IgD-negative memory B cell (primary cell): ENCODE measurements around the gene SNX8. TPM values are rescaled to one million over a fixed set of nuclear protein-coding genes. Genes with fewer than 3 reads are reported as not detected.

Experiments used
- H3K27ac Mint-ChIP-seq, 3 donors: one replicate each; pipeline ENCODE4 v1.8.0; 2020 to 2022; ENCODE audit warnings: mild to moderate bottlenecking in 3 of 3, mixed read lengths in 3 of 3, moderate library complexity in 1 of 3
- H3K27me3 Mint-ChIP-seq: one replicate; pipeline ENCODE4 v1.8.0; 2021; ENCODE audit warnings: mixed read lengths
- H3K36me3 Mint-ChIP-seq: one replicate; pipeline ENCODE4 v1.8.0; 2020; ENCODE audit warnings: mild to moderate bottlenecking, mixed read lengths
- H3K4me1 Mint-ChIP-seq, 3 donors: one replicate each; pipeline ENCODE4 v1.8.0; 2020 to 2022; ENCODE audit warnings: mixed read lengths in 3 of 3, mild to moderate bottlenecking in 1 of 3
- H3K4me3 Mint-ChIP-seq, 4 donors: one replicate each; pipeline ENCODE4 v1.8.0; 2020 to 2022; ENCODE audit warnings: mild to moderate bottlenecking in 4 of 4, mixed read lengths in 4 of 4, moderate library complexity in 3 of 4
- H3K9me3 Mint-ChIP-seq, 3 donors: one replicate each; pipeline ENCODE4 v1.8.0; 2020 to 2021; ENCODE audit warnings: mixed read lengths in 3 of 3, mild to moderate bottlenecking in 1 of 3
- polyA plus RNA-seq: library from polyadenylated mRNA; unstranded; fragments of 300-500 nt; fragmentation: Illumina TruSeq; gene quantifications from one replicate; pipeline ENCODE4 v1.2.3, GENCODE V29; 2021

The SNX8 gene
- polyA plus RNA-seq, 1 donor from 2014 or later, result 61.3 TPM

GRCh38 chr7:2243458-2243857, 70.8 kb downstream of the SNX8 start:
- peaks cover 10 to 22% (median 12%) of the 10 kb centered on the region in 3 donors for H3K4me1 Mint-ChIP-seq
- H3K27ac Mint-ChIP-seq, result peak overlapping the region in 1 of 3 donors; percentile 98
- H3K36me3 Mint-ChIP-seq, result no peaks in the 10 kb centered on the region
- no peaks in the 10 kb centered on the region for H3K9me3 Mint-ChIP-seq
- no peaks in the 10 kb centered on the region for H3K27me3 Mint-ChIP-seq
- peak overlapping the region; percentile 84 to 97 (median 92) for H3K4me3 Mint-ChIP-seq

DNA sequence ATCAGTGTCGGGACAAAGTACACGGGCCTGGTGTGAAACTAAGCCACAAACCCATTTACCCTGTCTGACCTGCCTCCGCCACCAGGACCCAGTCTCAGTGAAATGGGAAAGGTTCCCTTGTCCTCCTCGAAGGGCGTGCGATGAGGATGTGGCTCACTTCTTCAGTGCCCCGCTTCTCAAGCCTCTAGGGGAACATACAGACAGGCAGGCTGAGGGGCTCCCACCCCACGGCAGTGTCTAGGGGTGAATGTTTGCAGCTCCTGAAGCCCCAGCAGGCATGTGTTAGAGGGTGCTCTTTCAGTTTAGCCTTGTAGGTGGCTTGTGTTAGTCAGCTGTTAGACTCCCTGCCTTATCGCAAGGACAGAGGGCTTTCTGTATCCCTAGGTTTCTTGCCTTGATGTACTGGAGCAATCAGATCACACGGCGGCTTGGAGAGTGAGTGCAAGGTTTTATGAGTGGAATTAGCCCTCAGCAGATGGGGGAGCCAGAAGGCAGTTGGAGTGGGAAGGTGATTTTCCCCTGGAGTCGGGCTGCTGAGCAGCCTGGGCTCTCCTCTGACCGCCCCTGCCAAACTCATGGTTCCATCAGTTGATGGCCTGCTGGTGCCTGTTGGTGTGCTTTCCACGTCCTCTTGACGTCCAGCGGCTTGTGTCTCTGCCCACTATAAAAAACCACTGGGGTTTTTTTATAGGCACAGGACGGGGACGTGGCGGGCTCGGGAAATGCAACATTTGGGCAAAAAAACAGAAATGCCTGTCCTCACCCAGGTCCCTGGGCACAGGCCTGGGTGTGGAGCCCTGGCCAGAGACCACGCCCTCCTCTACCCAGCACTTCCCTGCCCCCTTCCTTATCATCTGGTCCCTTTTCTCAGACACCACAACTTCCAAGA, 71.5 kb downstream of the SNX8 start:
- H3K27ac Mint-ChIP-seq, result peak overlapping the region; percentile 92 to 98 (median 92)
- H3K36me3 Mint-ChIP-seq, result no peaks in the 10 kb centered on the region
- no peaks in the 10 kb centered on the region for H3K9me3 Mint-ChIP-seq
- H3K27me3 Mint-ChIP-seq, result no peaks in the 10 kb centered on the region
- H3K4me1 Mint-ChIP-seq, result peaks cover 8 to 22% (median 12%) of the 10 kb centered on the region in 3 donors
- H3K4me3 Mint-ChIP-seq, result peak overlapping the region; percentile 88 to 97 (median 96)

DNA sequence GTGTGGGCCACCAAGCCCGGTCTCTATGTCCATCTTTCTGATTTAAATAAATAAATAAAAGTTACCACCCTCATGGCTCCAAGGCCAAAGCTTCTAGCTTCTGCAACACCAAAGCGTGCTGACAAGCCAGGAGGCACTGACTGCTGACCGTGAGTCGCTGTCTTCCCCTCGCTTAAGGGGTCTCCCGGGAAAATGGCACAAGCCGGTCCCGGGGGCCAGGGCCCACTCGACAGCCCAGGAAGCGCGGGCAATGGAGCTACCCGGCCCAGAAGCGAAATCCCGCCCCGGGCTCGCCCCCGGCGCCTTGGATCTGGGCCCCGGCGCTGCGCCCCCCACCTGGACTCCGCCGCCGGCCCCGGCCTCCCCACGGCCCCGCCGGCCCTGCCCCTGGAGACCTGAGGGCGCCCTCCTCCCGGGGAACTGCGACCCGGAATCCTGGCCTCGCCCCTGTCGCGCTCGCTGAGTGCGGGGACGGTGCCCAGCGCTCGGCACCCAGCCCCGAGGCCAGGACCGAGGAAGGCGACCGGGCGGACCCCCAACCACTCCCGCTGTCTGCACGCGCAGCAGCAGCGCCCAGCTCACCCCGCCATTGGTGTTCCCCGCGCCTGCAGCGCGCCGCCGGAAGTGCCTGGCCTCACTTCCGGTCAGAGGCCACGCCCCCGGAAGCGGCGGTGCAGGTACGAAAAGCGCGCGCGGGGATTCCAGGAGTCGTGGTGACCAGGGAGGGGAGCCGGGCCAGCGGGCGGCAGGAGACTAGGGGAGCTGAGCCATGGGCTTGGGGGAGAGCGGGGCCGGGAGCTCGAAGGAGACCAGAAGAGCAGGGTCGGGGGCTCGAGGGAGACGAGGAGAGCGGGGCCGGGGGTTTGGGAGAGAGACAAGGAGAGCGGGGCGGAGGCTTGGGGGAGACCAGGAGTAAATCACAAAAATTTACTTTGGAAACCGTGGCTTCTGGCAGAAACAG, 72.4 kb downstream of the SNX8 start, which contains the start of the genes MRM2 and NUDT1:
TSS of gene MRM2 (minus strand) at position 626 of the 961 bp plus-strand sequence. CDS start at position 590, 36 bp downstream.
TSS of gene NUDT1 (plus strand) at position 647 of the 961 bp plus-strand sequence. CDS start 2,349 bp downstream, outside the sequence.
- H3K27me3 Mint-ChIP-seq, result no peaks in the 10 kb centered on the region
- H3K36me3 Mint-ChIP-seq, result peaks cover 2% of the 10 kb centered on the region
- peaks cover 14 to 28% (median 19%) of the 10 kb centered on the region in 3 donors for H3K4me1 Mint-ChIP-seq
- peak within 1 kb of the TSS; percentile 88 to 97 (median 96) for H3K4me3 Mint-ChIP-seq
- peaks cover 0 to 2% (median 0%) of the 10 kb centered on the region in 3 donors for H3K9me3 Mint-ChIP-seq
- peak within 1 kb of the TSS; percentile 92 to 98 (median 92) for H3K27ac Mint-ChIP-seq

DNA sequence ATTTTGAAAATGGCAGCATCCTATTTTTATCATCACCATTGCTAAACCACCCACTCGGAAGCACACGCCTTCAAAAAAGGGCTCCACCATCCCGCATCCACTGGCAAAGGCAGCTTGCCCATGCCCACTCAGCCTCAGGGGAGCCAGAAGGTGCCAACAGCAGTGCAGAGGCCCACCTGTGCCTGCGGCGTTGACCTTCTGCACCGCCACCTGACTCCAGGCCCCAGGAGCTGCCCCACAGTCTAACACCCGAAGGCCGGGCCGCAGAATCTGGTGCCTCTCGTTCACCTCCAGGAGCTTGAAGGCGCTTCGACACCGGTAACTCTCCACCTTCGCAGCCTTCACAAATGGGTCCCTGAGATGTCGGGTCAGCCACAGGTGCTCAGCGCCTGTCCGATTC, 75.0 kb downstream of the SNX8 start:
- Mint-ChIP-seq H3K4me1 (peaks cover 15 to 30% (median 19%) of the 10 kb centered on the region in 3 donors), H3K27me3 (no peaks in the 10 kb centered on the region), H3K27ac (peak overlapping the region in 1 of 3 donors; percentile 42), H3K36me3 (peaks cover 5% of the 10 kb centered on the region), H3K4me3 (peak overlapping the region in 1 of 4 donors; percentile 85), H3K9me3 (peaks cover 0 to 2% (median 0%) of the 10 kb centered on the region in 3 donors)

- H3K9me3 Mint-ChIP-seq, result peaks cover 0 to 2% (median 0%) of the 10 kb centered on the region in 3 donors
- H3K27me3 Mint-ChIP-seq, result no peaks in the 10 kb centered on the region
- H3K4me3 Mint-ChIP-seq, result peak overlapping the region; percentile 81 to 95 (median 87)
- peaks cover 12 to 31% (median 12%) of the 10 kb centered on the region in 3 donors for H3K4me1 Mint-ChIP-seq
- H3K36me3 Mint-ChIP-seq, result peaks cover 5% of the 10 kb centered on the region
- peak overlapping the region; percentile 90 to 100 (median 99) for H3K27ac Mint-ChIP-seq
Observed at GRCh38 chr7:2237109-2237602, 77.1 kb downstream of the SNX8 start.

- H3K4me1 Mint-ChIP-seq, result peaks cover 15 to 32% (median 18%) of the 10 kb centered on the region in 3 donors
- no peak overlapping the region for H3K27ac Mint-ChIP-seq
- peaks cover 0 to 2% (median 0%) of the 10 kb centered on the region in 3 donors for H3K9me3 Mint-ChIP-seq
- peak overlapping the region; percentile 34 to 95 (median 65) for H3K4me3 Mint-ChIP-seq
- H3K27me3 Mint-ChIP-seq, result no peaks in the 10 kb centered on the region
- H3K36me3 Mint-ChIP-seq, result peaks cover 6% of the 10 kb centered on the region
Observed at GRCh38 chr7:2233926-2234325, 80.3 kb downstream of the SNX8 start.

- Mint-ChIP-seq H3K9me3 (peaks cover 0 to 2% (median 0%) of the 10 kb centered on the region in 3 donors), H3K27me3 (no peaks in the 10 kb centered on the region), H3K4me1 (peaks cover 15 to 29% (median 18%) of the 10 kb centered on the region in 3 donors), H3K4me3 (peak within 1 kb of the TSS; percentile 92 to 95 (median 94)), H3K27ac (peak within 1 kb of the TSS; percentile 50 to 90 (median 90)), H3K36me3 (peaks cover 6% of the 10 kb centered on the region)
Observed at GRCh38 chr7:2232766-2233520, 81.3 kb downstream of the SNX8 start, which contains the start of gene MAD1L1. Gene MAD1L1 (minus strand): TSS chr7:2232945. CDS start chr7:2230133, 2,812 bp downstream.

DNA sequence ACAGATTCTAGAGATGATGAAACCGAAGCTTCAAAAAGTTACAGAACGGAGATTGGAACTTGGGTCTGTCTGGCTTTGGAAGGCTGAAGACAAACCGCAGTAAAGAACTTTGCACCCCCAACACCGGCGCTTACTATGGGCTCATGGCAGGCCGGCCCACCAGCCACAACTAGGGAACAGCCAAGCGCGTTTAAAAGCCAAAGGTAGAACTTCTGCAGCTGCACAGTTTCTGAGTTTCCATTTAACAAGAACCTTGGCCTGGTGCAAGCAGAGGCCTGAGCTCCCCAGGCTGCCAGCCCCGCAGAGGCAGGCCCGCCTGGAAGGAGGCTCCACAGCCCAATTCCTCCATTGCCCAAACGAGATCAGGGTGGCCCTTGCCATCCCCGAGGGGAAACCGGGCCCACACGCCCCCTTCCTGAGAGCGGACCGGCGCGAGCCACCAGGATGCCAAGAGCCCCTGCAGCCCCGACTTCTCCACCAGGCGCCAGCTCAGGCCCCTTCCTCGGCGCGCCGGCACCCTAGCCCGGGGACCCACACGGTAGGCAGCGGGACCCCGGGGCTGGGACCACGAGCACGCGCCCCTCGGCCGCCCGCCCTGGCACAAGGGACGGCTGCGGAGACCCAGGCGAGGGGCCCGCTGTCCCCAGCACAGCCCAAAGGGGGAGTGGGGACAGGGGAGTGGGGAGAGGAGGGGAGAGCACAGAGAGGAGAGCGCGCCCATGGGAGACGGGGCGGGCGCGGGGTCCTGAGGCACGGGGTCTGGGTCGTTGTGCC, 82.1 kb downstream of the SNX8 start:
- Mint-ChIP-seq H3K9me3 (peaks cover 0 to under 1% (median 0%) of the 10 kb centered on the region in 3 donors), H3K4me1 (peaks cover 10 to 24% (median 14%) of the 10 kb centered on the region in 3 donors)

GRCh38 chr7:2230882-2231281, 83.4 kb downstream of the SNX8 start:
- Mint-ChIP-seq H3K27me3 (no peaks in the 10 kb centered on the region), H3K36me3 (peaks cover 4% of the 10 kb centered on the region), H3K4me1 (peaks cover 8 to 20% (median 13%) of the 10 kb centered on the region in 3 donors), H3K9me3 (no peaks in the 10 kb centered on the region), H3K27ac (no peak overlapping the region), H3K4me3 (peak overlapping the region in 2 of 4 donors; percentile 60 to 68)

More for the DNA sequence above, 82.1 kb downstream of the SNX8 start:
- Mint-ChIP-seq H3K27ac (peak overlapping the region; percentile 50 to 90 (median 83)), H3K4me3 (peak overlapping the region; percentile 90 to 95 (median 93)), H3K36me3 (peaks cover 5% of the 10 kb centered on the region), H3K27me3 (no peaks in the 10 kb centered on the region)

GRCh38 chr7:2230226-2230625, 84.0 kb downstream of the SNX8 start:
- H3K4me3 Mint-ChIP-seq, result peak overlapping the region in 3 of 4 donors; percentile 60 to 80 (median 70)
- no peaks in the 10 kb centered on the region for H3K27me3 Mint-ChIP-seq
- no peak overlapping the region for H3K27ac Mint-ChIP-seq
- no peaks in the 10 kb centered on the region for H3K9me3 Mint-ChIP-seq
- peaks cover 8 to 17% (median 13%) of the 10 kb centered on the region in 3 donors for H3K4me1 Mint-ChIP-seq
- peaks cover 4% of the 10 kb centered on the region for H3K36me3 Mint-ChIP-seq

- Mint-ChIP-seq H3K4me1 (peaks cover 8 to 17% (median 12%) of the 10 kb centered on the region in 3 donors), H3K9me3 (no peaks in the 10 kb centered on the region), H3K36me3 (peaks cover 2% of the 10 kb centered on the region), H3K4me3 (peak overlapping the region in 1 of 4 donors; percentile 80), H3K27ac (no peak overlapping the region), H3K27me3 (no peaks in the 10 kb centered on the region)
Observed at GRCh38 chr7:2229467-2229866, 84.8 kb downstream of the SNX8 start.

GRCh38 chr7:2228921-2229320, 85.3 kb downstream of the SNX8 start:
- Mint-ChIP-seq H3K27ac (no peak overlapping the region), H3K4me3 (peak overlapping the region in 1 of 4 donors; percentile 80), H3K9me3 (no peaks in the 10 kb centered on the region), H3K36me3 (peaks cover 2% of the 10 kb centered on the region), H3K4me1 (peaks cover 8 to 17% (median 13%) of the 10 kb centered on the region in 3 donors), H3K27me3 (no peaks in the 10 kb centered on the region)

- no peaks in the 10 kb centered on the region for H3K9me3 Mint-ChIP-seq
- peaks cover 2% of the 10 kb centered on the region for H3K36me3 Mint-ChIP-seq
- peaks cover 8 to 13% (median 11%) of the 10 kb centered on the region in 3 donors for H3K4me1 Mint-ChIP-seq
- no peak overlapping the region for H3K27ac Mint-ChIP-seq
- H3K4me3 Mint-ChIP-seq, result peak overlapping the region in 1 of 4 donors; percentile 70
- no peaks in the 10 kb centered on the region for H3K27me3 Mint-ChIP-seq
Observed at GRCh38 chr7:2227699-2228098, 86.5 kb downstream of the SNX8 start.
